Hepatocyte (in vitro differentiated cells): ENCODE data around the gene CCDC191. TPM values are rescaled to one million over a fixed set of nuclear protein-coding genes. Genes with fewer than 3 reads are reported as not detected.

Experiments
- DNase-seq: peaks from one replicate; pipeline ENCODE4 v3.0.0-alpha.2; 2016; ENCODE audit warnings: low spot score
- H2AFZ ChIP-seq: fragments of 200-600 bp; sonication (generic); 2 replicates; pipeline ENCODE4 v1.6.0; 2016; ENCODE audit warnings: antibody characterized with exemption, mild to moderate bottlenecking
- H3K27ac ChIP-seq: fragments of 200-600 bp; sonication (generic); 2 replicates; pipeline ENCODE4 v1.5.1; 2016; ENCODE audit warnings: mild to moderate bottlenecking
- H3K27me3 ChIP-seq: fragments of 200-600 bp; sonication (generic); 2 replicates; pipeline ENCODE4 v1.6.1; 2016
- H3K36me3 ChIP-seq: fragments of 200-600 bp; sonication (generic); replicated peaks from 2 replicates; pipeline ENCODE4 v1.5.1; 2016; ENCODE audit warnings: low read depth; ENCODE audit not compliant: insufficient read depth
- H3K4me1 ChIP-seq: fragments of 200-600 bp; sonication (generic); 2 replicates; pipeline ENCODE4 v1.5.1; 2016; ENCODE audit warnings: mild to moderate bottlenecking, moderate library complexity; ENCODE audit not compliant: insufficient read depth
- H3K4me2 ChIP-seq: fragments of 200-600 bp; sonication (generic); 2 replicates; pipeline ENCODE4 v1.6.0; 2016
- H3K4me3 ChIP-seq: fragments of 200-600 bp; sonication (generic); 2 replicates; pipeline ENCODE4 v1.5.1; 2016; ENCODE audit warnings: mild to moderate bottlenecking
- H3K79me2 ChIP-seq: fragments of 200-600 bp; sonication (generic); 2 replicates; pipeline ENCODE4 v1.6.0; 2017; ENCODE audit warnings: mild to moderate bottlenecking
- H3K9me2 ChIP-seq: fragments of 200-600 bp; sonication (generic); replicated peaks from 2 replicates; pipeline ENCODE4 v1.6.0; 2017; ENCODE audit warnings: mild to moderate bottlenecking; ENCODE audit not compliant: insufficient read depth
- H3K9me3 ChIP-seq: fragments of 200-600 bp; sonication (generic); 2 replicates; pipeline ENCODE4 v1.5.1; 2016; ENCODE audit warnings: low read depth, mild to moderate bottlenecking
- H4K20me1 ChIP-seq: fragments of 200-600 bp; sonication (generic); 2 replicates; pipeline ENCODE4 v1.6.0; 2016; ENCODE audit warnings: mild to moderate bottlenecking; ENCODE audit not compliant: insufficient read depth, poor library complexity, severe bottlenecking
- EZH2 ChIP-seq: fragments of 200-600 bp; sonication (generic); IDR thresholded peaks from 2 replicates; pipeline ENCODE4 v1.6.1; 2016; ENCODE audit warnings: antibody characterized with exemption, mild to moderate bottlenecking, borderline replicate concordance
- EZH2phosphoT487 ChIP-seq: fragments of 200-600 bp; sonication (generic); IDR thresholded peaks from one replicate; pipeline ENCODE4 v1.6.1; 2018; ENCODE audit warnings: antibody characterized with exemption, mild to moderate bottlenecking, low read depth, moderate library complexity; ENCODE audit not compliant: unreplicated experiment, severe bottlenecking
- WGBS: methylation state at CpG from one replicate; pipeline ENCODE4 v1.1.6; 2016; ENCODE audit warnings: low lambda C conversion rate; ENCODE audit errors: missing lambda C conversion rate; 5-methylcytosine and 5-hydroxymethylcytosine counted together
- polyA plus RNA-seq: library from polyadenylated mRNA; unstranded; fragments of >200 nt; fragmentation: Nextera tagmentation; extraction: Ambion mirVana; gene quantifications from 2 replicates; pipeline ENCODE4 v1.2.1, GENCODE V29; 2016
- total RNA-seq: library from RNA; depleted of rRNA; stranded (reverse); fragments of >200 nt; gene quantifications from 2 replicates; pipeline ENCODE4 v1.2.3, GENCODE V29; 2014
- TF ChIP-seq, protein P1 (sequence below): fragments of 200-600 bp; sonication (generic); IDR thresholded peaks from 2 replicates; pipeline ENCODE4 v1.5.1; 2016; ENCODE audit warnings: antibody characterized with exemption, mild to moderate bottlenecking; ENCODE audit not compliant: poor library complexity

The CCDC191 gene
- total and polyA plus RNA-seq, 2 experiments from 2014 or later, result 1.1 to 3.5 TPM

DNA sequence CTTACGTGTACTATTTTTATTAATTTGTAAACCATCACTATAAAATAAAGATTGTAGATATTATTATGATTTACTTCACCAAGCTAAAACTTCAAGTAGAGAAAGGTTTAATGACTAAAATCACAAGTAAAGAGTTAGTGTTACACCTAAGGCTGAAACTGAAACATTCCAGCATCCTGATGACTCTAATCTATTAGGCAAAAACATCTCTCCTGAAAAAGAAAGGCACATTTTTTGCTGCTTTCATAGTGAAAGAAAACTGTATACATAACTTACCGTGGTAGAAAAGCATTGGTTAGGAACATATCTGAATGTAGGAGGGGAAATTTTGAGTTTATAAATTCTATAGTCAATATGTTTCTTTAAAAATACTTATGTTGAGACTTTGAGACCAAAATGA, 35.4 kb downstream of the CCDC191 start:
- Histone ChIP-seq H3K27me3 (no peaks in the 10 kb centered on the region), H3K79me2 (no peaks in the 10 kb centered on the region), H3K4me2 (no peak overlapping the region), H4K20me1 (no peaks in the 10 kb centered on the region), H3K9me3 (no peaks in the 10 kb centered on the region), H2AFZ (no peak overlapping the region), H3K27ac (no peak overlapping the region), H3K9me2 (no peaks in the 10 kb centered on the region), H3K4me1 (no peaks in the 10 kb centered on the region), H3K36me3 (no peaks in the 10 kb centered on the region), H3K4me3 (no peak overlapping the region)
- DNase-seq, result no peak
- 90% methylated on average over 2 of the region's 2 CpGs for WGBS
- TF ChIP-seq EZH2 (no peak), EZH2phosphoT487 (no peak)
- TF ChIP-seq, protein P1, sequence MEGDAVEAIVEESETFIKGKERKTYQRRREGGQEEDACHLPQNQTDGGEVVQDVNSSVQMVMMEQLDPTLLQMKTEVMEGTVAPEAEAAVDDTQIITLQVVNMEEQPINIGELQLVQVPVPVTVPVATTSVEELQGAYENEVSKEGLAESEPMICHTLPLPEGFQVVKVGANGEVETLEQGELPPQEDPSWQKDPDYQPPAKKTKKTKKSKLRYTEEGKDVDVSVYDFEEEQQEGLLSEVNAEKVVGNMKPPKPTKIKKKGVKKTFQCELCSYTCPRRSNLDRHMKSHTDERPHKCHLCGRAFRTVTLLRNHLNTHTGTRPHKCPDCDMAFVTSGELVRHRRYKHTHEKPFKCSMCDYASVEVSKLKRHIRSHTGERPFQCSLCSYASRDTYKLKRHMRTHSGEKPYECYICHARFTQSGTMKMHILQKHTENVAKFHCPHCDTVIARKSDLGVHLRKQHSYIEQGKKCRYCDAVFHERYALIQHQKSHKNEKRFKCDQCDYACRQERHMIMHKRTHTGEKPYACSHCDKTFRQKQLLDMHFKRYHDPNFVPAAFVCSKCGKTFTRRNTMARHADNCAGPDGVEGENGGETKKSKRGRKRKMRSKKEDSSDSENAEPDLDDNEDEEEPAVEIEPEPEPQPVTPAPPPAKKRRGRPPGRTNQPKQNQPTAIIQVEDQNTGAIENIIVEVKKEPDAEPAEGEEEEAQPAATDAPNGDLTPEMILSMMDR, result no peak

DNA sequence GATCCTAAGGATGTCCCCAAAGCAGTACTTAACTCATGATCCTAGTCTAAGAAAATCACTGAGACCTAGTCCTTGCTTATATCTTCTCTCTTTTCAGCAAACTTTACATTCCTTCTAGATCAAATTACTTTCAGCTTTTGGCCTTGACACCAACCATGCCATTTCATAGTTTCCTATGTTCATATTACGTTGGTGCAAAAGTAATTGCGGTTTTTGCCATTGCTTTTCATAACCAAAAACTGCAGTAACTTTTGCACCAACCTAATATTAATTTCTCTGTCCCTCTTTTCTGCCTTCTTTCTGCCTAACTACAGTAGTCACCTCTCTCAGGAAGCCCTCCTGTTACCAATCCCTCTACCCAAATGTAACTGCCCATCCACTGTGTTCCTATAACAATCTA, 36.8 kb downstream of the CCDC191 start:
- no peak overlapping the region for H3K4me3 ChIP-seq
- H3K36me3 ChIP-seq, result no peaks in the 10 kb centered on the region
- TF ChIP-seq, protein P1, result no peak
- TF ChIP-seq EZH2 (no peak), EZH2phosphoT487 (no peak)
- no peak overlapping the region for H2AFZ ChIP-seq
- WGBS, result 97% methylated on average over 2 of the region's 2 CpGs
- H4K20me1 ChIP-seq, result no peaks in the 10 kb centered on the region
- no peaks in the 10 kb centered on the region for H3K4me1 ChIP-seq
- no peaks in the 10 kb centered on the region for H3K27me3 ChIP-seq
- no peaks in the 10 kb centered on the region for H3K9me3 ChIP-seq
- H3K27ac ChIP-seq, result no peak overlapping the region
- no peak for DNase-seq
- H3K79me2 ChIP-seq, result no peaks in the 10 kb centered on the region
- H3K4me2 ChIP-seq, result no peak overlapping the region
- no peaks in the 10 kb centered on the region for H3K9me2 ChIP-seq

DNA sequence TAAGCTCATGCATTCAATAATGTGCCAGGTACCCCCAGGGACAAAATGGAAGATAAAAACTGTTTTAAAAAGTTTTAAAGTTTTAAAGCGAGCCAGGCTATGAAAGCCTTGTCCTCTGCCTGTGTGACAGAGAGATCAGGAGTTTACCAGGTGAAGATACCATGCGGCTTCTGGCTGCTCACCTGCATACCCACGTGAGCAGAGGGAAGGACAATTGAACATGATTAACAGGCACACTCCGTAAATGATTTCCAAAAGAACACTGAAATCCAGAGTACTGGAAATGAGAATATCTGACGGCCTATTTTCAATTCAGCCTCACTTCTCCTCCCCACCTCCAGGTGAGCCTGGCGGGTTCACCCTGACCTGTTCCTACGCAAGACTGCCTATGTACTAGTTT, 42.1 kb downstream of the CCDC191 start:
- no peaks in the 10 kb centered on the region for H3K79me2 ChIP-seq
- H3K4me1 ChIP-seq, result no peaks in the 10 kb centered on the region
- H3K4me2 ChIP-seq, result no peak overlapping the region
- H4K20me1 ChIP-seq, result no peaks in the 10 kb centered on the region
- no peaks in the 10 kb centered on the region for H3K36me3 ChIP-seq
- no peaks in the 10 kb centered on the region for H3K9me3 ChIP-seq
- 86% methylated on average over 7 of the region's 7 CpGs for WGBS
- H3K27ac ChIP-seq, result no peak overlapping the region
- H3K4me3 ChIP-seq, result no peak overlapping the region
- TF ChIP-seq EZH2 (no peak), EZH2phosphoT487 (no peak)
- TF ChIP-seq, protein P1, result no peak
- H2AFZ ChIP-seq, result no peak overlapping the region
- H3K27me3 ChIP-seq, result no peaks in the 10 kb centered on the region
- no peak for DNase-seq
- no peaks in the 10 kb centered on the region for H3K9me2 ChIP-seq
